ENCODE measurements around the gene KCNAB2.

DNA sequence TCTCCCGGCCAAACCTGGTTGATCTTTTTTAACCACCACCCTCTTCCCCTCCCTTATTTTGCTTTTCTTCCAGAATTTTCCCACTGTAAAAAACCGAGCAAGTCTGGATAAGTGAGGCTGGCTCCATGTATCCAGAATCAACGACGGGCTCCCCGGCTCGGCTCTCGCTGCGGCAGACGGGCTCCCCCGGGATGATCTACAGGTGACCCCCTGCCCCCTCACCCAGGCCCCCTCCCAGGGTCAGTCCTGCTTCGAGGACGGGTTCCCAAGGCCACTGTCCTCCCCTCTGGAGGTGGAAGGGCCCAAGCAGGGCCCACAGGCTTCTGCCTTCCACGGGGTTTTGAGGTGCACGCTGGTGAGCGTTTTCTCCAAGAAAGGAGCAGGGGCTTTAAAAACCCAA is 5.2 kb upstream of the KCNAB2 start:
- TF ChIP-seq, protein P1, sequence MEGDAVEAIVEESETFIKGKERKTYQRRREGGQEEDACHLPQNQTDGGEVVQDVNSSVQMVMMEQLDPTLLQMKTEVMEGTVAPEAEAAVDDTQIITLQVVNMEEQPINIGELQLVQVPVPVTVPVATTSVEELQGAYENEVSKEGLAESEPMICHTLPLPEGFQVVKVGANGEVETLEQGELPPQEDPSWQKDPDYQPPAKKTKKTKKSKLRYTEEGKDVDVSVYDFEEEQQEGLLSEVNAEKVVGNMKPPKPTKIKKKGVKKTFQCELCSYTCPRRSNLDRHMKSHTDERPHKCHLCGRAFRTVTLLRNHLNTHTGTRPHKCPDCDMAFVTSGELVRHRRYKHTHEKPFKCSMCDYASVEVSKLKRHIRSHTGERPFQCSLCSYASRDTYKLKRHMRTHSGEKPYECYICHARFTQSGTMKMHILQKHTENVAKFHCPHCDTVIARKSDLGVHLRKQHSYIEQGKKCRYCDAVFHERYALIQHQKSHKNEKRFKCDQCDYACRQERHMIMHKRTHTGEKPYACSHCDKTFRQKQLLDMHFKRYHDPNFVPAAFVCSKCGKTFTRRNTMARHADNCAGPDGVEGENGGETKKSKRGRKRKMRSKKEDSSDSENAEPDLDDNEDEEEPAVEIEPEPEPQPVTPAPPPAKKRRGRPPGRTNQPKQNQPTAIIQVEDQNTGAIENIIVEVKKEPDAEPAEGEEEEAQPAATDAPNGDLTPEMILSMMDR (IDR thresholded peaks at IDR 0.05): no peak
- no peak for TF ChIP-seq POLR2A (IDR thresholded peaks at IDR 0.05)

Data from right lobe of liver (tissue), 4 donors.